K562 (cell line): ENCODE results near the gene GYPC. TPM values are rescaled to one million over a fixed set of nuclear protein-coding genes. Genes with fewer than 3 reads are reported as not detected.

Experiments
- ATF1 ChIP-seq, 2 experiments: fragments of 450-650 bp in 1 of 2; IDR thresholded peaks; 2 replicates each; pipeline ENCODE4 v1.6.1; 2016; ENCODE audit warnings: missing compliant biosample characterization in 1 of 2, missing genetic modification characterization in 1 of 2
- BCOR ChIP-seq: fragments of 450-650 bp; IDR thresholded peaks from 2 replicates; pipeline ENCODE4 v1.6.1; 2016
- BHLHE40 ChIP-seq: IDR thresholded peaks from 2 replicates; pipeline ENCODE4 v1.6.1; 2011; ENCODE audit warnings: low read length, improper control_type of control experiment
- DPF2 ChIP-seq: fragments of 450-650 bp; IDR thresholded peaks from 2 replicates; pipeline ENCODE4 v1.6.1; 2016
- E2F3 ChIP-seq: fragments of 250-450 bp; sonication (Bioruptor Pico); IDR thresholded peaks from 2 replicates; pipeline ENCODE4 v1.4.0; 2020; ENCODE audit warnings: mild to moderate bottlenecking
- ETV6 ChIP-seq, 3 experiments: fragments of 150-350 bp in 1 of 3; sonication (generic) in 1 of 3; formaldehyde crosslinking in 1 of 3; IDR thresholded peaks; 2 replicates each; pipeline versions ENCODE4 v1.6.1 to v1.8.0; 2014 to 2022; ENCODE audit warnings: borderline replicate concordance in 2 of 3, low read depth in 2 of 3, antibody characterized with exemption in 1 of 3, low read length in 1 of 3, mild to moderate bottlenecking in 1 of 3, missing genetic modification reagents in 1 of 3
- FOXK2 ChIP-seq, 2 experiments: fragments of 450-650 bp; IDR thresholded peaks in 1 of 2; conservative IDR thresholded peaks in 1 of 2; 2 replicates each; pipeline ENCODE4 v1.6.1; 2016; ENCODE audit warnings: low read depth in 2 of 2, mild to moderate bottlenecking in 1 of 2
- JUND ChIP-seq, 2 experiments: IDR thresholded peaks; 2 replicates in 1 of 2; 3 replicates in 1 of 2; pipeline ENCODE4 v1.6.1; 2011; ENCODE audit warnings: borderline replicate concordance in 2 of 2, low read depth in 2 of 2, low read length in 2 of 2, improper control_type of control experiment in 1 of 2, missing biosample characterization in 1 of 2, missing genetic modification characterization in 1 of 2, missing genetic modification reagents in 1 of 2
- MAFG ChIP-seq: fragments of 450-650 bp; conservative IDR thresholded peaks from 2 replicates; pipeline ENCODE4 v1.6.1; 2016; ENCODE audit warnings: missing genetic modification characterization, missing compliant biosample characterization
- MAZ ChIP-seq, 2 experiments: fragments of 450-650 bp in 1 of 2; sonication (generic) in 1 of 2; formaldehyde crosslinking; IDR thresholded peaks in 1 of 2; conservative IDR thresholded peaks in 1 of 2; 2 replicates each; pipeline versions ENCODE4 v1.4.0 to v1.5.0; 2020; ENCODE audit warnings: mild to moderate bottlenecking in 1 of 2, missing genetic modification reagents in 1 of 2
- NFIX ChIP-seq: fragments of 250-450 bp; sonication (Bioruptor Pico); IDR thresholded peaks from 2 replicates; pipeline ENCODE4 v1.4.0; 2020; ENCODE audit warnings: low read depth, mild to moderate bottlenecking, moderate library complexity
- RAD21 ChIP-seq, 2 experiments: fragments of 250-450 bp in 1 of 2; fragments of 450-650 bp in 1 of 2; sonication (Bioruptor Pico) in 1 of 2; formaldehyde crosslinking in 1 of 2; IDR thresholded peaks in 1 of 2; conservative IDR thresholded peaks in 1 of 2; 2 replicates each; pipeline versions ENCODE4 v1.4.0 to v1.8.0; 2020 to 2022; ENCODE audit warnings: mild to moderate bottlenecking in 2 of 2, moderate library complexity in 1 of 2
- SOX6 ChIP-seq: fragments of 450-650 bp; IDR thresholded peaks from 2 replicates; pipeline ENCODE4 v1.6.1; 2014; ENCODE audit warnings: mild to moderate bottlenecking
- TEAD1 ChIP-seq, 2 experiments: fragments of 450-650 bp in 1 of 2; sonication (generic) in 1 of 2; formaldehyde crosslinking; IDR thresholded peaks; 2 replicates each; pipeline versions ENCODE4 v1.4.0 to v1.8.0; 2020 to 2022; ENCODE audit warnings: mild to moderate bottlenecking in 2 of 2, missing genetic modification reagents in 1 of 2
- polyA plus RNA-seq, 8 experiments: library from polyadenylated mRNA; depleted of rRNA in 4 of 8; stranded (reverse) in 5 of 8; unstranded in 3 of 8; fragments of >200 nt; fragmentation: Nextera tagmentation in 2 of 8; fragmentation: Illumina TruSeq in 1 of 8; extraction: Ambion mirVana in 2 of 8; extraction: Trizol in 1 of 8; gene quantifications; 2 replicates each; pipeline versions ENCODE4 v1.2.1 to v1.2.3, GENCODE V29; 2011 to 2014; ENCODE audit warnings: inconsistent platforms in 1 of 8, missing spikeins in 1 of 8
- total RNA-seq, 7 experiments: library from RNA; depleted of rRNA in 6 of 7; stranded (reverse); fragments of >200 nt in 6 of 7; fragmentation: Illumina TruSeq in 2 of 7; extraction: Trizol in 2 of 7; gene quantifications; 2 replicates each; pipeline versions ENCODE4 v1.2.1 to v1.2.3, GENCODE V29; 2011 to 2021; ENCODE audit warnings: low replicate concordance in 1 of 7
- TF ChIP-seq, protein P1 (sequence below): fragments of 450-650 bp; IDR thresholded peaks from 2 replicates; pipeline ENCODE4 v1.6.1; 2014; ENCODE audit warnings: low read depth, mild to moderate bottlenecking, moderate library complexity, borderline replicate concordance
- TF ChIP-seq, protein P2 (sequence below), 3 experiments: fragments of 200-800 bp in 1 of 3; fragments of 250-450 bp in 1 of 3; fragments of 450-650 bp in 1 of 3; sonication (Bioruptor Pico) in 1 of 3; sonication (Bioruptor generic) in 1 of 3; formaldehyde crosslinking in 1 of 3; IDR thresholded peaks; 2 replicates each; pipeline versions ENCODE4 v1.6.1 to v1.8.0; 2016 to 2022; ENCODE audit warnings: mild to moderate bottlenecking in 2 of 3, missing genetic modification characterization in 2 of 3, missing compliant biosample characterization in 1 of 3, moderate library complexity in 1 of 3

Gene GYPC
- total and polyA plus RNA-seq, 9 of the 15 experiments (the other 6 are each of a cell fraction or from before 2014, with no cell fraction given) = 50.6 to 282 (median 194) TPM

DNA sequence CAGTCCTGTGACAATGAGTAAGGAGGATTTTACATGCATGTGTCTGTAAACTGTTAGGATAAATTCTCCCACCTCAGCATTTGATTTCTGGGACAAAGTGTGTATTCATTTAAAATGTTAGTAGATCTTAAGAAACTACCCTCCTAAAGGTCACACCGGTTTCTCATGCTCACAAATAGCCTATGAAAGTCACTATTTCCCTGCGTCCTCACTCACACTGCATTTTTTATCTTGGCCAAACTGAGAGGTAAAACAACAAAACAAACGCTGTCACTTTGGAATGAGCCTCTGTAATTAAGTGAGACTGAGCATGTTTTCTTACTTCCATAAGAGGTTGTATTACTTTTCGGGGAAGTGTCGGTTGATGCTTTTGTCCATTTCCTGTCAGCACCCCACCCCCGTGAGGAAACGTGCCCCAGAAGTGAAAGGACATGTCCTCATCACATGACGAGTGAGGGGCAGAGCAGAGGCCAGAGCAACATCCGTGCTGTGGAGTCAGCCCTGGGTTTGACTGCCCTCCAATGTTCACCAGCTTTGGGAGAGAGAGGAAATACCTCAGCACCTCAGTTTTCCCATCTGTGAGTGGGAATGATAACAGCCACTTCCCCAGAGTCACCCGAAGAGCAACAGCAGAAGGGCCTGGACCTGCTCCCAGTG is 3.1 kb downstream of the GYPC start (continued):
- TF ChIP-seq ETV6 (IDR thresholded peaks at IDR 0.05; ENCODE audit: borderline replicate concordance in 1 of 2, low read depth in 2 of 2, low read length in 1 of 2) (peak; percentile 78 to 91; a peak in 3 of 4 replicates), ETV6 (CRISPR knock-in tag; IDR thresholded peaks at IDR 0.05; ENCODE audit: borderline replicate concordance) (no peak), ATF1 (CRISPR knock-in tag; IDR thresholded peaks at IDR 0.05) (no peak), ATF1 (tag; IDR thresholded peaks at IDR 0.05) (peak; percentile 33; the same call in 1 of the 2 replicates), MAZ (CRISPR knock-in tag; conservative IDR thresholded peaks at IDR 0.05 in 1 of 2, IDR thresholded peaks at IDR 0.05 in 1 of 2) (peak in 1 of 2 experiments; percentile 43; a peak in 1 of 4 replicates), SOX6 (0 out of 2 replicates have a peak, but pooled peaks have one; percentile 17), MAFG (tag) (0 out of 2 replicates have a peak, but pooled peaks have one; percentile 41), BHLHE40 (peak; percentile 95), BCOR (peak; percentile 71), E2F3 (CRISPR knock-in tag) (no peak), TEAD1 (CRISPR knock-in tag; IDR thresholded peaks at IDR 0.05) (peak in 1 of 2 experiments; percentile 71; a peak in 1 of 4 replicates), NFIX (no peak), RAD21 (CRISPR knock-in tag; conservative IDR thresholded peaks at IDR 0.05 in 1 of 2, IDR thresholded peaks at IDR 0.05 in 1 of 2) (peak; percentile 22 to 58; a peak in 3 of 4 replicates), JUND (IDR thresholded peaks at IDR 0.05; ENCODE audit: borderline replicate concordance, low read depth, low read length) (peak; percentile 41; the same call in 1 of the 2 replicates), JUND (tag; IDR thresholded peaks at IDR 0.05; ENCODE audit: borderline replicate concordance, low read depth, low read length) (peak; percentile 28; the same call in 2 of the 3 replicates), FOXK2 (conservative IDR thresholded peaks at IDR 0.05 in 1 of 2, IDR thresholded peaks at IDR 0.05 in 1 of 2; ENCODE audit: low read depth in 2 of 2) (peak; percentile 24 to 63; a peak in 3 of 4 replicates), DPF2 (0 out of 2 replicates have a peak, but pooled peaks have one; percentile 8)
- TF ChIP-seq, protein P1, sequence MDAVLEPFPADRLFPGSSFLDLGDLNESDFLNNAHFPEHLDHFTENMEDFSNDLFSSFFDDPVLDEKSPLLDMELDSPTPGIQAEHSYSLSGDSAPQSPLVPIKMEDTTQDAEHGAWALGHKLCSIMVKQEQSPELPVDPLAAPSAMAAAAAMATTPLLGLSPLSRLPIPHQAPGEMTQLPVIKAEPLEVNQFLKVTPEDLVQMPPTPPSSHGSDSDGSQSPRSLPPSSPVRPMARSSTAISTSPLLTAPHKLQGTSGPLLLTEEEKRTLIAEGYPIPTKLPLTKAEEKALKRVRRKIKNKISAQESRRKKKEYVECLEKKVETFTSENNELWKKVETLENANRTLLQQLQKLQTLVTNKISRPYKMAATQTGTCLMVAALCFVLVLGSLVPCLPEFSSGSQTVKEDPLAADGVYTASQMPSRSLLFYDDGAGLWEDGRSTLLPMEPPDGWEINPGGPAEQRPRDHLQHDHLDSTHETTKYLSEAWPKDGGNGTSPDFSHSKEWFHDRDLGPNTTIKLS = no peak
- TF ChIP-seq, protein P2, sequence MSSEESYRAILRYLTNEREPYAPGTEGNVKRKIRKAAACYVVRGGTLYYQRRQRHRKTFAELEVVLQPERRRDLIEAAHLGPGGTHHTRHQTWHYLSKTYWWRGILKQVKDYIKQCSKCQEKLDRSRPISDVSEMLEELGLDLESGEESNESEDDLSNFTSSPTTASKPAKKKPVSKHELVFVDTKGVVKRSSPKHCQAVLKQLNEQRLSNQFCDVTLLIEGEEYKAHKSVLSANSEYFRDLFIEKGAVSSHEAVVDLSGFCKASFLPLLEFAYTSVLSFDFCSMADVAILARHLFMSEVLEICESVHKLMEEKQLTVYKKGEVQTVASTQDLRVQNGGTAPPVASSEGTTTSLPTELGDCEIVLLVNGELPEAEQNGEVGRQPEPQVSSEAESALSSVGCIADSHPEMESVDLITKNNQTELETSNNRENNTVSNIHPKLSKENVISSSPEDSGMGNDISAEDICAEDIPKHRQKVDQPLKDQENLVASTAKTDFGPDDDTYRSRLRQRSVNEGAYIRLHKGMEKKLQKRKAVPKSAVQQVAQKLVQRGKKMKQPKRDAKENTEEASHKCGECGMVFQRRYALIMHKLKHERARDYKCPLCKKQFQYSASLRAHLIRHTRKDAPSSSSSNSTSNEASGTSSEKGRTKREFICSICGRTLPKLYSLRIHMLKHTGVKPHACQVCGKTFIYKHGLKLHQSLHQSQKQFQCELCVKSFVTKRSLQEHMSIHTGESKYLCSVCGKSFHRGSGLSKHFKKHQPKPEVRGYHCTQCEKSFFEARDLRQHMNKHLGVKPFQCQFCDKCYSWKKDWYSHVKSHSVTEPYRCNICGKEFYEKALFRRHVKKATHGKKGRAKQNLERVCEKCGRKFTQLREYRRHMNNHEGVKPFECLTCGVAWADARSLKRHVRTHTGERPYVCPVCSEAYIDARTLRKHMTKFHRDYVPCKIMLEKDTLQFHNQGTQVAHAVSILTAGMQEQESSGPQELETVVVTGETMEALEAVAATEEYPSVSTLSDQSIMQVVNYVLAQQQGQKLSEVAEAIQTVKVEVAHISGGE (CRISPR knock-in tag; IDR thresholded peaks at IDR 0.05) = 0 out of 6 replicates have a peak, but pooled peaks of 1 of the 3 experiments have one; percentile 45
